IMR-90 (cell line): ENCODE measurements around the gene RBFOX1. TPM values are rescaled to one million over a fixed set of nuclear protein-coding genes. Genes with fewer than 3 reads are reported as not detected.

Source experiments
- ATAC-seq: fragments of 200-7000 bp; cut with Tn5 transposase; 2 replicates; pipeline ENCODE4 v1.9.1; 2020; ENCODE audit warnings: low read depth, mild to moderate bottlenecking, moderate library complexity
- BruUV-seq: library from RNA; stranded (reverse); fragments of 400-500 nt; replicated peaks from 2 replicates; lab custom pipeline; 2021; lab: Mats Ljungman, UMichigan
- CTCF ChIA-PET: fragments of 300-600 bp; formaldehyde crosslinking; extraction: SDS; loops from one replicate; lab custom pipeline; 2021; ENCODE audit warnings: antibody characterized with exemption; lab: Yijun Ruan, JAX
- POLR2A ChIA-PET: fragments of 300-600 bp; sonication (Branson Sonifier 250); formaldehyde crosslinking; loops from one replicate; lab custom pipeline; 2022; ENCODE audit warnings: antibody characterized with exemption; ENCODE audit not compliant: unreplicated experiment; lab: Charles Lee
- DNase-seq: peaks from one replicate; pipeline ENCODE4 v3.0.0; 2013
- H2AFZ ChIP-seq: replicated peaks from 2 replicates; pipeline ENCODE3; 2013; ENCODE audit warnings: low read length, mild to moderate bottlenecking; ENCODE audit not compliant: poor library complexity
- H2AK5ac ChIP-seq: 2 replicates; pipeline ENCODE4 v1.6.1; 2013; ENCODE audit warnings: low read depth, low read length, inconsistent platforms
- H2AK9ac ChIP-seq: replicated peaks from 2 replicates; pipeline ENCODE3; 2013; ENCODE audit warnings: mild to moderate bottlenecking, low read depth, low read length, moderate library complexity; ENCODE audit not compliant: poor library complexity
- H2BK120ac ChIP-seq: 2 replicates; pipeline ENCODE4 v1.6.1; 2013; ENCODE audit warnings: low read depth, low read length, inconsistent platforms
- H2BK15ac ChIP-seq: 3 replicates; pipeline ENCODE4 v1.6.1; 2013; ENCODE audit warnings: low read depth, low read length, inconsistent platforms
- H2BK20ac ChIP-seq: 2 replicates; pipeline ENCODE4 v1.6.1; 2013; ENCODE audit warnings: low read depth, mild to moderate bottlenecking, inconsistent platforms, low read length, moderate library complexity
- H2BK5ac ChIP-seq: 2 replicates; pipeline ENCODE4 v1.6.1; 2013; ENCODE audit warnings: mild to moderate bottlenecking, low read depth, low read length, inconsistent platforms; ENCODE audit not compliant: poor library complexity, severe bottlenecking
- H3K14ac ChIP-seq: replicated peaks from 2 replicates; pipeline ENCODE4 v1.6.1; 2013; ENCODE audit warnings: low read depth, low read length, inconsistent platforms
- H3K18ac ChIP-seq: 2 replicates; pipeline ENCODE4 v1.6.1; 2013; ENCODE audit warnings: low read depth, low read length, control low read depth
- H3K23ac ChIP-seq: 2 replicates; pipeline ENCODE4 v1.6.1; 2013; ENCODE audit warnings: low read depth, low read length, inconsistent platforms
- H3K27ac ChIP-seq: 2 replicates; pipeline ENCODE4 v1.5.1; 2013; ENCODE audit warnings: mild to moderate bottlenecking, control low read depth, low read length; ENCODE audit not compliant: insufficient read depth
- H3K27me3 ChIP-seq: 2 replicates; pipeline ENCODE4 v1.6.1; 2013; ENCODE audit warnings: low read length; ENCODE audit not compliant: control insufficient read depth, insufficient read depth
- H3K36me3 ChIP-seq: 2 replicates; pipeline ENCODE4 v1.6.1; 2013; ENCODE audit warnings: low read length, mixed read lengths; ENCODE audit not compliant: control insufficient read depth, insufficient read depth
- H3K4ac ChIP-seq: 2 replicates; pipeline ENCODE4 v1.6.1; 2013; ENCODE audit warnings: low read depth, low read length, inconsistent platforms
- H3K4me1 ChIP-seq: 2 replicates; pipeline ENCODE4 v1.6.1; 2013; ENCODE audit warnings: low read length, mixed read lengths; ENCODE audit not compliant: control insufficient read depth, insufficient read depth
- H3K4me2 ChIP-seq: 2 replicates; pipeline ENCODE4 v1.6.1; 2013; ENCODE audit warnings: low read depth, mild to moderate bottlenecking, control low read depth, low read length, moderate library complexity
- H3K4me3 ChIP-seq: 2 replicates; pipeline ENCODE4 v1.5.1; 2013; ENCODE audit warnings: low read depth, mild to moderate bottlenecking, control low read depth, low read length, moderate library complexity; ENCODE audit not compliant: insufficient read depth
- H3K56ac ChIP-seq: 2 replicates; pipeline ENCODE4 v1.6.1; 2013; ENCODE audit warnings: low read length, inconsistent platforms; ENCODE audit not compliant: insufficient read depth; ENCODE audit errors: extremely low read depth
- H3K79me1 ChIP-seq, 2 experiments: 2 replicates each; pipeline ENCODE4 v1.6.1; 2013; ENCODE audit warnings: low read length in 2 of 2, inconsistent platforms in 1 of 2, low read depth in 1 of 2
- H3K9ac ChIP-seq: 2 replicates; pipeline ENCODE4 v1.6.1; 2013; ENCODE audit warnings: low read depth, low read length, control low read depth
- H3K9me1 ChIP-seq: 2 replicates; pipeline ENCODE4 v1.6.1; 2013; ENCODE audit warnings: low read length, inconsistent platforms; ENCODE audit not compliant: insufficient read depth
- H3K9me3 ChIP-seq: 2 replicates; pipeline ENCODE4 v1.6.1; 2013; ENCODE audit warnings: low read length; ENCODE audit not compliant: control insufficient read depth, insufficient read depth
- H4K20me1 ChIP-seq: 2 replicates; pipeline ENCODE4 v1.6.1; 2013; ENCODE audit warnings: low read length, inconsistent platforms; ENCODE audit not compliant: insufficient read depth
- H4K5ac ChIP-seq: 2 replicates; pipeline ENCODE4 v1.6.1; 2013; ENCODE audit warnings: mild to moderate bottlenecking, low read depth, low read length, control low read depth
- H4K8ac ChIP-seq, 2 experiments: 2 replicates each; pipeline ENCODE4 v1.6.1; 2013; ENCODE audit warnings: low read depth in 2 of 2, low read length in 2 of 2, control low read depth in 1 of 2, inconsistent platforms in 1 of 2
- H4K91ac ChIP-seq: 2 replicates; pipeline ENCODE4 v1.6.1; 2013; ENCODE audit warnings: low read depth, low read length, inconsistent platforms; ENCODE audit not compliant: insufficient read depth
- BHLHE40 ChIP-seq: fragments of 150-350 bp; IDR thresholded peaks from 2 replicates; pipeline ENCODE4 v1.6.1; 2016; ENCODE audit warnings: mild to moderate bottlenecking, low read depth, low read length
- CEBPB ChIP-seq: IDR thresholded peaks from 2 replicates; pipeline ENCODE4 v1.6.1; 2012; ENCODE audit warnings: low read depth, low read length, improper control_type of control experiment
- CHD1 ChIP-seq: IDR thresholded peaks from 2 replicates; pipeline ENCODE4 v1.6.1; 2012; ENCODE audit warnings: low read depth, low read length, improper control_type of control experiment
- CTCF ChIP-seq: conservative IDR thresholded peaks from 2 replicates; pipeline ENCODE4 v1.5.1; 2012; ENCODE audit warnings: mild to moderate bottlenecking, low read depth, low read length, improper control_type of control experiment
- ELK1 ChIP-seq: fragments of 150-350 bp; IDR thresholded peaks from 2 replicates; pipeline ENCODE4 v1.6.1; 2016; ENCODE audit warnings: low read depth, mild to moderate bottlenecking, low read length, moderate library complexity, borderline replicate concordance
- FOS ChIP-seq: fragments of 150-350 bp; IDR thresholded peaks from 2 replicates; pipeline ENCODE4 v1.6.1; 2016; ENCODE audit warnings: low read depth, low read length
- MAFK ChIP-seq: IDR thresholded peaks from 2 replicates; pipeline ENCODE4 v1.6.1; 2012; ENCODE audit warnings: low read depth, low read length, improper control_type of control experiment
- MAZ ChIP-seq: IDR thresholded peaks from 2 replicates; pipeline ENCODE4 v1.6.1; 2012; ENCODE audit warnings: low read depth, mild to moderate bottlenecking, low read length, improper control_type of control experiment, moderate library complexity, borderline replicate concordance
- MXI1 ChIP-seq: IDR thresholded peaks from 2 replicates; pipeline ENCODE4 v1.6.1; 2012; ENCODE audit warnings: low read depth, mild to moderate bottlenecking, low read length, moderate library complexity, borderline replicate concordance
- NFE2L2 ChIP-seq: fragments of 150-350 bp; IDR thresholded peaks from 2 replicates; pipeline ENCODE4 v1.6.1; 2016; ENCODE audit warnings: low read depth, mild to moderate bottlenecking, low read length
- POLR2A ChIP-seq: IDR thresholded peaks from 2 replicates; pipeline ENCODE4 v1.6.1; 2012; ENCODE audit warnings: mild to moderate bottlenecking, low read depth, low read length
- RAD21 ChIP-seq: IDR thresholded peaks from 2 replicates; pipeline ENCODE4 v1.6.1; 2012; ENCODE audit warnings: low read length, improper control_type of control experiment
- RCOR1 ChIP-seq: IDR thresholded peaks from 2 replicates; pipeline ENCODE4 v1.6.1; 2012; ENCODE audit warnings: mild to moderate bottlenecking, low read length, improper control_type of control experiment; ENCODE audit not compliant: insufficient replicate concordance
- RFX5 ChIP-seq: IDR thresholded peaks from 2 replicates; pipeline ENCODE4 v1.8.0; 2012; ENCODE audit warnings: low read depth, mild to moderate bottlenecking, low read length, moderate library complexity
- SMC3 ChIP-seq: fragments of 150-350 bp; IDR thresholded peaks from 2 replicates; pipeline ENCODE4 v1.6.1; 2016; ENCODE audit warnings: low read depth, mild to moderate bottlenecking, antibody characterized with exemption, low read length, moderate library complexity
- USF2 ChIP-seq: fragments of 150-350 bp; IDR thresholded peaks from 2 replicates; pipeline ENCODE4 v1.6.1; 2017; ENCODE audit warnings: mild to moderate bottlenecking, antibody characterized with exemption, low read length, low read depth
- WGBS, 2 experiments: methylation state at CpG; one replicate each; pipeline versions ENCODE4 v1.1.5 to v1.1.7; 2013; ENCODE audit warnings: missing lambda C conversion rate in 2 of 2; ENCODE audit not compliant: insufficient read length in 1 of 2; ENCODE audit errors: extremely low coverage in 2 of 2; 5-methylcytosine and 5-hydroxymethylcytosine counted together
- dilution Hi-C: fragments of 300-500 bp; cut with HindIII; formaldehyde crosslinking; loops from one replicate; pipeline ENCODE4 v1.14.3; 2018; ENCODE audit warnings: low sequenced_read_pairs; ENCODE audit not compliant: unreplicated experiment
- in situ Hi-C: fragments of 300-500 bp; cut with MboI; formaldehyde crosslinking; loops from 3 replicates; pipeline ENCODE4 v1.14.3; 2019; ENCODE audit warnings: low sequenced_read_pairs, inconsistent platforms, mixed read lengths
- intact Hi-C: fragments of 100-400 bp; cut with micrococcal nuclease; formaldehyde crosslinking; loops from 2 replicates; pipeline ENCODE4 v1.10.0; 2022
- polyA plus RNA-seq, 3 experiments: library from polyadenylated mRNA; depleted of rRNA; stranded (reverse); fragments of >200 nt; gene quantifications; 2 replicates each; pipeline ENCODE4 v1.2.3, GENCODE V29; 2012; ENCODE audit warnings: low replicate concordance in 1 of 3
- total RNA-seq: library from RNA; depleted of rRNA; stranded (reverse); fragments of >200 nt; gene quantifications from 2 replicates; pipeline ENCODE4 v1.2.3, GENCODE V29; 2012

The RBFOX1 gene
- total and polyA plus RNA-seq, 2 of the 4 experiments (the other 2 are of a cell fraction), result not detected

GRCh38 chr16:7703672-7704071 is 371.0 kb downstream of the RBFOX1 start:
- dilution Hi-C loops, result no loop called here
- H4K20me1 ChIP-seq, result no peaks in the 10 kb centered on the region
- CTCF ChIA-PET, result no interaction called here
- H4K5ac ChIP-seq, result no peak overlapping the region
- no peaks in the 10 kb centered on the region for H3K27me3 ChIP-seq
- no peak overlapping the region for H2BK120ac ChIP-seq
- in situ Hi-C loops, result loop anchor here (10.0 kb wide), 1 partner anchor 61 kb away; no protein-coding TSS in a partner anchor
- no peak overlapping the region for H3K9ac ChIP-seq
- no peak overlapping the region for H3K4me2 ChIP-seq
- no CpG with 5 or more reads among the region's 3 CpGs for WGBS, 2 experiments
- no peaks in the 10 kb centered on the region for H3K79me1 ChIP-seq
- no peak for ATAC-seq
- no peak overlapping the region for H3K56ac ChIP-seq
- H3K9me3 ChIP-seq, result peaks cover 16% of the 10 kb centered on the region
- intact Hi-C loops, result no loop called here
- DNase-seq, result no peak
- H2BK20ac ChIP-seq, result no peak overlapping the region
- H3K4me1 ChIP-seq, result no peaks in the 10 kb centered on the region
- no peak overlapping the region for H2AK9ac ChIP-seq
- H4K91ac ChIP-seq, result no peak overlapping the region
- TF ChIP-seq RCOR1 (no peak), ELK1 (no peak), NFE2L2 (no peak), BHLHE40 (no peak), RAD21 (no peak), FOS (no peak), SMC3 (no peak), POLR2A (no peak), CTCF (no peak), CHD1 (no peak), RFX5 (no peak), MXI1 (no peak), USF2 (no peak), MAZ (no peak), MAFK (no peak), CEBPB (no peak)
- no peak overlapping the region for H3K4me3 ChIP-seq
- H4K8ac ChIP-seq, result no peak overlapping the region
- H3K23ac ChIP-seq, result no peak overlapping the region
- no peak overlapping the region for H3K4ac ChIP-seq
- POLR2A ChIA-PET, result no interaction called here
- H3K36me3 ChIP-seq, result no peaks in the 10 kb centered on the region
- H3K27ac ChIP-seq, result no peak overlapping the region
- no peak overlapping the region for H3K14ac ChIP-seq
- H3K9me1 ChIP-seq, result no peaks in the 10 kb centered on the region
- H2BK15ac ChIP-seq, result no peak overlapping the region
- H2BK5ac ChIP-seq, result no peak overlapping the region
- H2AK5ac ChIP-seq, result no peak overlapping the region
- no TSS peak for BruUV-seq
- no peak overlapping the region for H2AFZ ChIP-seq
- H3K18ac ChIP-seq, result no peak overlapping the region
